GM06990 (cell line): Measurements from ENCODE around the gene R3HDM4.

Experiments
- DNase-seq: peaks from one replicate; pipeline ENCODE4 v3.0.0-alpha.2; 2011; ENCODE audit not compliant: insufficient read length; ENCODE audit errors: extremely low read depth
- H3K27me3 ChIP-seq: replicated peaks from 2 replicates; pipeline ENCODE4 v1.6.0; 2011; ENCODE audit warnings: low read length; ENCODE audit not compliant: control insufficient read depth, insufficient read depth
- H3K36me3 ChIP-seq: 2 replicates; pipeline ENCODE4 v1.5.1; 2011; ENCODE audit warnings: low read length; ENCODE audit not compliant: control insufficient read depth, insufficient read depth
- H3K4me3 ChIP-seq: replicated peaks from 2 replicates; pipeline ENCODE4 v1.5.1; 2011; ENCODE audit warnings: low read depth, mild to moderate bottlenecking, control low read depth, low read length
- CTCF ChIP-seq: IDR thresholded peaks from 2 replicates; pipeline ENCODE4 v1.5.1; 2011; ENCODE audit warnings: low read length, control low read depth, mild to moderate bottlenecking, inconsistent platforms; ENCODE audit not compliant: insufficient read depth, poor library complexity, severe bottlenecking

Gene R3HDM4

GRCh38 chr19:888581-889385 is 24.2 kb downstream of the R3HDM4 start:
- H3K4me3 ChIP-seq, result no peak overlapping the region
- TF ChIP-seq CTCF, result no peak
- H3K36me3 ChIP-seq, result peaks cover 24% of the 10 kb centered on the region
- H3K27me3 ChIP-seq, result no peaks in the 10 kb centered on the region
- no peak for DNase-seq

GRCh38 chr19:887599-887998 is 25.4 kb downstream of the R3HDM4 start:
- Histone ChIP-seq H3K4me3 (no peak overlapping the region), H3K27me3 (no peaks in the 10 kb centered on the region), H3K36me3 (peaks cover 30% of the 10 kb centered on the region)
- no peak for TF ChIP-seq CTCF
- no peak for DNase-seq

- no peak overlapping the region for H3K4me3 ChIP-seq
- peaks cover 31% of the 10 kb centered on the region for H3K36me3 ChIP-seq
- no peak for DNase-seq
- no peak for TF ChIP-seq CTCF
- no peaks in the 10 kb centered on the region for H3K27me3 ChIP-seq
These were observed 25.9 kb downstream of the R3HDM4 start for GRCh38 chr19:887072-887471.

GRCh38 chr19:885536-886224 is 27.3 kb downstream of the R3HDM4 start:
- H3K27me3 ChIP-seq, result no peaks in the 10 kb centered on the region
- no peak overlapping the region for H3K4me3 ChIP-seq
- TF ChIP-seq CTCF, result no peak
- DNase-seq, result no peak
- H3K36me3 ChIP-seq, result peaks cover 35% of the 10 kb centered on the region

- Histone ChIP-seq H3K4me3 (no peak overlapping the region), H3K27me3 (no peaks in the 10 kb centered on the region), H3K36me3 (peaks cover 30% of the 10 kb centered on the region)
- TF ChIP-seq CTCF, result no peak
- DNase-seq, result no peak
These were observed 28.4 kb downstream of the R3HDM4 start for GRCh38 chr19:884420-885211.
